ENCODE data around the gene CEBPZ. TPM values are rescaled to one million over a fixed set of nuclear protein-coding genes. Genes with fewer than 3 reads are reported as not detected.

The CEBPZ gene
- total RNA-seq, 1 donor from 2014 or later: 28.2 TPM

- DNase-seq (ENCODE audit: extremely low spot score, unreplicated experiment): no peak
- Mint-ChIP-seq H3K27ac (ENCODE audit: unreplicated experiment) (no peak overlapping the region), H3K9me3 (ENCODE audit: unreplicated experiment) (no peaks in the 10 kb centered on the region), H3K4me3 (ENCODE audit: unreplicated experiment) (no peak overlapping the region), H3K36me3 (ENCODE audit: unreplicated experiment) (peaks cover under 1% of the 10 kb centered on the region), H3K27me3 (ENCODE audit: unreplicated experiment) (peaks cover under 1% of the 10 kb centered on the region), H3K4me1 (ENCODE audit: unreplicated experiment) (peaks cover 10% of the 10 kb centered on the region)
- TF ChIP-seq CTCF (IDR thresholded peaks at IDR 0.05): no peak
These were observed 40.1 kb downstream of the CEBPZ start for GRCh38 chr2:37191253-37191652.

DNA sequence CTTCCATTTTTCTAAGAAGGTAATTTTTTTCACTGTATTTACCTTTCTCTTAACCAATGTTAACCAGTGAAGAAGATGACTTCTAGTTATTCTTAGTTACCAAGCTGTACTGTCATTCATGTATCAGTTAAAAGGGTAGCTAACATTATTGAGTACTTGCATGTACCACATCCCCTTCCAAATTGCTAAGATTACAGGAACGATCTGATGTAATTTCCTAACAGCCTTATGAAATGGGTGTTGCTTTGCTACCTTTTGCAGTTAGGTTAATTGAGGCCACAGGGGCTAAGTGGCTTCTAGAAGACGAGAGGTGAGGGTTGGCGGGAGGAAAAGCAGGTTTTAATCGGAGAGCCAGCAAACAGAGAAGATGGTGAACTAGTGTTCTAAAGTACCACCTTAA, 41.1 kb downstream of the CEBPZ start:
- Mint-ChIP-seq H3K36me3 (ENCODE audit: unreplicated experiment) (no peaks in the 10 kb centered on the region), H3K4me3 (ENCODE audit: unreplicated experiment) (no peak overlapping the region), H3K9me3 (ENCODE audit: unreplicated experiment) (no peaks in the 10 kb centered on the region), H3K27ac (ENCODE audit: unreplicated experiment) (no peak overlapping the region), H3K27me3 (ENCODE audit: unreplicated experiment) (peaks cover 5% of the 10 kb centered on the region), H3K4me1 (ENCODE audit: unreplicated experiment) (peaks cover 10% of the 10 kb centered on the region)
- no peak for DNase-seq (ENCODE audit: extremely low spot score, unreplicated experiment)
- no peak for TF ChIP-seq CTCF (IDR thresholded peaks at IDR 0.05)

DNA sequence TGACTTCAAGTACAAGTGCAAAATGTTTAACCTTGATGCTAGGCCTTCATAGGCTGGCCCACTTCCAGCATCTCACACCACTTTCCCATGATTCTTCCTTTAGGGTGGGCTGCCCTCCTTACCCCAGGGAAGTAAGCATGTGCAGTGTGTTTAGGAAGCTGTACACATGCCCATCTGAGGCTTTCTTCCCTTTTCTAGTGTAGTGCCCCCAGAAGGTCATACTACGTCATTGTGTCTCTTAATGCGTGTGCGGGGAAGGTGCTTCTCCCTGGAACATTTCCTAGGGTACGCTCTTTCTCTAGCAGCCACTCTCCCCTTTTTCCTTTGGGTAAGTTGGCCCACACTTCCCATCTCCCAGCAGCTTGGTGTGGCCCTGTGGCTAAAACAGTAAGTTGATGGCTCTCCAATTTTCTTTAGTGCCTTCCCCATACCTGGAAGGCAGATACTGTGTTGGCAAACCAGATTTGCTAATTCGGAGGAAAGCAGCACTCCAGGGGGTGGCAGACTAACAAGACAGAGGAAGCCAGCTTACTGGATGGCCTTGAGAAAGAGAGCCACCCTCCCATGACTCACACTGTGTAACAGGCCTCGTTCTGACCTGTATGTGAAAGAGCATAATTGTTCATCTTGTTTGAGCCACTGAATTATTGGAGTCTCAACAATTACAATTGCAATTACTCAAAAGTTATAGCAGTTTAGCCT, 41.8 kb downstream of the CEBPZ start:
- no peak overlapping the region for H3K4me3 Mint-ChIP-seq (ENCODE audit: unreplicated experiment)
- H3K9me3 Mint-ChIP-seq (ENCODE audit: unreplicated experiment): no peaks in the 10 kb centered on the region
- no peaks in the 10 kb centered on the region for H3K36me3 Mint-ChIP-seq (ENCODE audit: unreplicated experiment)
- H3K27ac Mint-ChIP-seq (ENCODE audit: unreplicated experiment): peak overlapping the region; percentile 78
- peaks cover 10% of the 10 kb centered on the region for H3K4me1 Mint-ChIP-seq (ENCODE audit: unreplicated experiment)
- TF ChIP-seq CTCF (IDR thresholded peaks at IDR 0.05): no peak
- no peak for DNase-seq (ENCODE audit: extremely low spot score, unreplicated experiment)
- peaks cover 9% of the 10 kb centered on the region for H3K27me3 Mint-ChIP-seq (ENCODE audit: unreplicated experiment)

- TF ChIP-seq CTCF (IDR thresholded peaks at IDR 0.05): no peak
- Mint-ChIP-seq H3K27ac (ENCODE audit: unreplicated experiment) (no peak within 1 kb of the TSS), H3K9me3 (ENCODE audit: unreplicated experiment) (no peaks in the 10 kb centered on the region), H3K4me3 (ENCODE audit: unreplicated experiment) (no peak within 1 kb of the TSS), H3K36me3 (ENCODE audit: unreplicated experiment) (no peaks in the 10 kb centered on the region), H3K27me3 (ENCODE audit: unreplicated experiment) (peaks cover 10% of the 10 kb centered on the region), H3K4me1 (ENCODE audit: unreplicated experiment) (peaks cover 10% of the 10 kb centered on the region)
- DNase-seq (ENCODE audit: extremely low spot score, unreplicated experiment): no peak
These were observed 42.8 kb downstream of the CEBPZ start, which contains the start of gene SULT6B1 for GRCh38 chr2:37188570-37188969. SULT6B1 (minus strand) TSS chr2:37188670; CDS start chr2:37188640, 30 bp downstream.

DNA sequence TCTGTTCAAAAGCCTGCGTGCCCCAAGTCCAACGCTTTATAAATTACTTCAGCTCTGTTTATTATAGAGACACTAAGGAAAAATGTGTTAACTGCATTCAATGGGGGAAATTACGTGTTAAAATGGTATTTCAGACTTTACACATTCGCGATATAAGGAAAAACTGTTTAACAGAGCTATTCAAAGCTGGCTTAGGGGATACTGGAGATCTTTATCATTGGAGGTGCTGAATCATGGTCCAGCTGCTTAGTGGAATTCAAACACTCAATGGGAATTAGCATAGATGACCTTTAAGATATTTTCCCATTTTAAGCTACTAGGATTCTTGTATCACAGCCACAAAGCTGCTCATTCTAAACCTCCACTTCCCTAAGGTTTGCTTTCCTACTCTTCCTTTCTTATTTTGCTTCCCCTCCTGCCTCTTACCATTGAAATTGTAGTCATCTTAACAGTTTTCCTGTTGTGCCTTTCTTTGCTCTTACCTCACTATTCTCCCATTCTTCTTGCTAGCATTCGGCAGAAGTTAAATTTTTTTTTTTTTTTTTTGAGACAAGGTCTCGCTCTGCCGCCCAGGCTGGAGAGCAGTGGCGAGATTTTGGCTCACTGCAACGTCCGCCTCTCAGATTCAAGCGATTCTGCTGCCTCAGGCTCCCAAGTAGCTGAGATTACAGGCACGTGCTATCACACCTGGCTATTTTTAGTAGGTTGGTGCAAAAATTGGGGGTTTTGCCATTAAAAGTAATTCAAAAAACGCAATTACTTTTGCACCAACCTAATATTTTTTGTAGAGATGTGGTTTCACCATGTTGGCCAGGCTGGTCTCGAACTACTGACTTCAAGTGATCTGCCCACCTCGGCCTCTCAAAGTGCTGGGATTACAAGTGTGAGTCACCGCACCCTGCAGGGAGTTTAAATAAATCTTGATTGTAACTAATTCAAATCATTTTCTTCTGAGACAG, 49.4 kb downstream of the CEBPZ start:
- no peaks in the 10 kb centered on the region for H3K4me1 Mint-ChIP-seq (ENCODE audit: unreplicated experiment)
- TF ChIP-seq CTCF (IDR thresholded peaks at IDR 0.05): no peak
- no peak overlapping the region for H3K4me3 Mint-ChIP-seq (ENCODE audit: unreplicated experiment)
- no peaks in the 10 kb centered on the region for H3K9me3 Mint-ChIP-seq (ENCODE audit: unreplicated experiment)
- no peak overlapping the region for H3K27ac Mint-ChIP-seq (ENCODE audit: unreplicated experiment)
- DNase-seq (ENCODE audit: extremely low spot score, unreplicated experiment): no peak
- no peaks in the 10 kb centered on the region for H3K36me3 Mint-ChIP-seq (ENCODE audit: unreplicated experiment)
- H3K27me3 Mint-ChIP-seq (ENCODE audit: unreplicated experiment): peaks cover 19% of the 10 kb centered on the region
